Left renal cortex interstitium (tissue), 4 donors: ENCODE data around the gene GMPR2. TPM values are rescaled to one million over a fixed set of nuclear protein-coding genes. Genes with fewer than 3 reads are reported as not detected.

Experiments
- DNase-seq, 4 donors: peaks; one replicate each; pipeline ENCODE4 v3.0.0-alpha.2; 2013; ENCODE audit warnings: low read depth in 4 of 4, low spot score in 2 of 4, missing footprints in 1 of 4
- polyA plus RNA-seq, 4 donors: library from polyadenylated mRNA; unstranded; fragments of 120-200 nt; gene quantifications; one replicate each; pipeline ENCODE4 v1.2.1, GENCODE V29; 2013; ENCODE audit not compliant: insufficient read length in 4 of 4

Gene GMPR2
- polyA plus RNA-seq, 4 donors = 106 to 121 (median 117) TPM

DNA sequence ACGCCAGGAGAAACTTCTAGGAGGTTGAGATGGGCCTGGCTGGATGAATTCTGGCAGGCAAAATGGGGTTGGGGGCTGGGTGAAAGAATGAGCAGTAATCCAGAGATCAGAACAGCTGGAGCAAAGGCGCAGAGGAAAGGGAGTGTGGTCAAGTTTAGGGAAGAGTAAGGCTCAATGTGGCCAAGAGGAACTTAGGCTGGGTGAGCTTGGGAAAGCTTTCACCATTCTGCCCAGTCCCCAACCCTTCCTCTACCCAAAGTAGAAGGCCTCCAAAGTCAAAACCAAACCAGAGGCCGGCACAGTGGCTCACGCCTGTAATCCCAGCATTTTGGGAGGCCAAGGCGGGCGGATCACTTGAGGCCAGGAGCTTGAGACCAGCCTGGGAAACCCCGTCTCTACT is 48.9 kb downstream of the GMPR2 start:
- DNase-seq = no peak

DNA sequence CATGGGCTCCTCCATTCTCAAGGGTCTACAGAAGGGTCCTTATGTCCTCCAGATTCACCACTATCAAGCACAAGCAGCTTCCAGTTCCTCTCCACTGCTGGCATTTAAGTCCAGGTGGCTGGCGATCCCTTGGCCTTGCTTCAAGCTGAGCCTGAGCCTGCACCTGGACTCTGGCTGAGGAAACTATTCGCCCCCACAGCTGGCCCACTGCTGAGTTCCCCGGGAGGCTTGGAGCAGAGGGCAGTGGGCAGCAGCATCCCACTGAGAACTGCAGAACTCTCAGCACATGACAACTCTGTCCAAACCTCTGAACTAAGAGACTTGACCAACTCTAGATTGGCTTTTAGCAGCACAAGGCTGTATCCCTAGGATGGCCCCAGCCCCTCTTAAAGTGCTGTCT is 50.0 kb downstream of the GMPR2 start:
- DNase-seq = no peak

DNA sequence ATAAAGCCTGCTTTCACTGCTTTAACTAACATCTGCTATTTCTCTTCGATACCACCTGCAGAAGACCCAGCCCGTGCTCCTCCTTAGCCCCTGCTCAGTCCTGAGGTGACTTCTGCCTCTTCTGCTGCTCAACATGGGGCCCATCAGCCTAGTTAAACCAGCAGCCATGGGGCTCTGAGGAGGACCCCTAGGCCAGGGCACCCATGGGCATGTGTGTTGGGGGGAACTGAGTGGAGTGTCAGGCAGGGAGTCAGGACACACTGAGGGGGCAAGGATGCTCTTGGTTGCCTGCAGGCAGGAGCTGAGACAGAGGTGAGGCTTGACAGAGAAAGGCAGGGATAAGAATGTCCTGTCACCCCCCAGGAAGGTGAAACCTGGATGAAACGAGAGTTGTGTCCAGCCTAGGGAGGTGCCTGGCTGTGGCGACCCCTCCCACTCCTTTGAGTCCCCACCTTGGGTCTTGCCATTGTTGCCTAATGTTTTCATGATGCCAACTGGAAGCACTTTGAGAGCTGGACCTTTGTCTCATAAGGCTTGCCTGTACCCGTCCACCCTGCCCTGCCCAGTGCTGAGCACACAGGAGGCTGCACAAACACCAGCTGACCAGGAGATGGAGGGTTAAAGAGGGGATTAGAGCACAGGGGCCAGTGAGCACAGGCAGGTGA is 51.2 kb downstream of the GMPR2 start:
- DNase-seq = no peak

DNA sequence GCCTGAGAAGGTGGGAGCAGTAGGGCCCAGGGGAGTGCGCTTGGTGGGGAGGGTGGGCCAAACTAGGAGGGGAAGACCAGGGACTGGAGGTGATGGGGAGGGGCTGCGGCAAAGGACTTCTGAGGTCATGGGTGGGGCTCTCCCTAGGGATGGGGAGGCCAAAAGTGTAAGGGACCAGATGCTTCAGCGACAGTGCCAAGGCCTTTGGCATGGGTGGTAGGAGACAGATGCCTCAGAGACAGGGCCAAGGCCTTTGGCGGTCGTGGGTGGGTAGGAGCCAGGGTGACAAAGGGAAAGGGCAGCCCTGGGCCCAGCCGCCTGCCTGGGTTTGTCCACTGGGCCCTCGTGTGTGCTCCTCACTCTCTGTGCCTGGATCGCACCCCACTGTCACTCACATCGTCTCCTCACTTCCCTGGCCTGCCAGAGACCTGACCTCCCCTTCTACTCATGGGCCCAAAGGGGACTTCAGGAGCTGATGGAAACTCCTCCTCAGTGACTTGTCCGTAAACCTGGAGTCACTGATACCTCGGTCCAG is 51.8 kb downstream of the GMPR2 start:
- DNase-seq = no peak

DNA sequence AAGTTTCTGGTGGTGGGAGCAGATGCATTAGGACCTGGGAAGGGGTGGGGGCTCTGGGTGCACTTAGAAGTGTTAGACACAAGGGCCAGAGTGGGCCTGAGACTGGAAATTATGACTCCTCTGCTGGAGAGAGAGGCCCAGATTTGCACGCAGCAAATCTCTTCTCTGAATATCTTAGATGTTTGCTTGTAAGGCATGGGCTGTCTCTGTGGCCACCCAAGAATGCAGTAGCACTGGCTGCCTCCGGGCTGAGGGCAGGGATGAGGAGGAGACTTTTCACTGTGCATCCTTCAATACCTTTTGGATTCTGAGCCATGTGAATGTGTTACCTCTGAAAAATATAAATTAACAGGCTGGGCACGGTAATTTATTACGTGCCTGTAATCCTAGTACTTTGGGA is 52.6 kb downstream of the GMPR2 start:
- no peak for DNase-seq

DNA sequence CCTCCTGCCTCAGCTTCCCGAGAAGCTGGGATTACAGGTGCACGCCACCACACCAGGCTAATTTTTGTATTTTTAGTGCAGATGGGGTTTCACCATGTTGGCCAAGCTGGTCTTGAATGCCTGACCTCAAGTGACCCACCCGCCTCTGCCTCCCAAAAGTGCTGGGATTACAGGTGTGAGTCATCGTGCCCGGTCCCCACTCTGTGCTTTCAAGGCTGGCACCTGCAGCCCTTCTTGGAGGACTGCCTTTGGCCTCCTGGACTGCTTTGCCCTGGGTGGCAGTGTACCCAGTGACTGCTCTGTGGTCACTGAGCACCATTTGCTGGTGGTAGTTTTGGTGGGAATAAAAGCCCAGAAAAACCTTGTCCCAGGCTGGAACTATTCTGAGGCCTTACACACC is 54.3 kb downstream of the GMPR2 start:
- DNase-seq = no peak

Other genes with a start within 250 kb of the GMPR2 start
- gene DHRS4L2, start 244.0 kb upstream of the GMPR2 start, polyA plus RNA-seq = 10 to 100 TPM; 28.4 to 43.5 (median 36.9) TPM
- 1 to 10 TPM; 1.3 to 2.4 (median 1.7) TPM for gene CARMIL3, start 180.9 kb upstream of the GMPR2 start, polyA plus RNA-seq
- gene CPNE6, start 161.4 kb upstream of the GMPR2 start, polyA plus RNA-seq = under 1 TPM in 1 of 4 donors, not detected in 3; 0.11 TPM
- gene PCK2, start 138.6 kb upstream of the GMPR2 start, polyA plus RNA-seq = 10 to 100 TPM; 28.6 to 35.6 (median 30.8) TPM
- gene DCAF11, start 118.2 kb upstream of the GMPR2 start, polyA plus RNA-seq = 10 to 100 TPM; 77.2 to 88.6 (median 83.0) TPM
- gene NRL, start 118.0 kb upstream of the GMPR2 start, polyA plus RNA-seq = 1 to 10 TPM; 2.2 to 5.2 (median 3.0) TPM
- 1 to 10 TPM in 3 of 4 donors, under 1 TPM in 1; 0.48 to 2.2 (median 1.3) TPM for gene FITM1, start 102.3 kb upstream of the GMPR2 start, polyA plus RNA-seq
- gene PSME1, start 96.7 kb upstream of the GMPR2 start, polyA plus RNA-seq = 100 to 1,000 TPM; 185 to 235 (median 203) TPM
- gene EMC9, start 91.3 kb upstream of the GMPR2 start, polyA plus RNA-seq = 10 to 100 TPM; 12.3 to 29.3 (median 22.3) TPM
- 100 to 1,000 TPM; 150 to 177 (median 159) TPM for gene PSME2, start 86.3 kb upstream of the GMPR2 start, polyA plus RNA-seq
- 10 to 100 TPM; 43.6 to 60.2 (median 57.7) TPM for gene RNF31, start 85.4 kb upstream of the GMPR2 start, polyA plus RNA-seq
- gene IRF9, start 71.7 kb upstream of the GMPR2 start, polyA plus RNA-seq = 10 to 100 TPM; 52.3 to 68.0 (median 59.7) TPM
- 10 to 100 TPM; 46.0 to 93.7 (median 68.0) TPM for gene REC8, start 60.8 kb upstream of the GMPR2 start, polyA plus RNA-seq
- 10 to 100 TPM; 32.7 to 40.9 (median 37.0) TPM for gene IPO4, start 44.1 kb upstream of the GMPR2 start, polyA plus RNA-seq
- gene TM9SF1, start 37.5 kb upstream of the GMPR2 start, polyA plus RNA-seq = 10 to 100 TPM; 31.9 to 52.0 (median 43.9) TPM
- gene TSSK4, start 27.2 kb upstream of the GMPR2 start, polyA plus RNA-seq = 10 to 100 TPM in 2 of 4 donors, 1 to 10 TPM in 2; 3.1 to 13.9 (median 7.2) TPM
- gene CHMP4A, start 19.4 kb upstream of the GMPR2 start, polyA plus RNA-seq = 10 to 100 TPM; 43.3 to 76.6 (median 53.2) TPM
- gene MDP1, start 16.9 kb upstream of the GMPR2 start, polyA plus RNA-seq = 10 to 100 TPM; 10.2 to 18.0 (median 12.1) TPM
- 100 to 1,000 TPM; 206 to 248 (median 222) TPM for gene NEDD8, start 562 bp upstream of the GMPR2 start, polyA plus RNA-seq
- gene TINF2, start 9.7 kb downstream of the GMPR2 start, polyA plus RNA-seq = 10 to 100 TPM; 54.2 to 64.5 (median 57.8) TPM
- 1 to 10 TPM in 3 of 4 donors, under 1 TPM in 1; 0.92 to 4.5 (median 2.5) TPM for gene TGM1, start 30.2 kb downstream of the GMPR2 start, polyA plus RNA-seq
- gene RABGGTA, start 38.7 kb downstream of the GMPR2 start, polyA plus RNA-seq = 10 to 100 TPM; 18.0 to 31.1 (median 20.8) TPM
- gene DHRS1, start 66.9 kb downstream of the GMPR2 start, polyA plus RNA-seq = 10 to 100 TPM; 41.0 to 52.5 (median 49.9) TPM
- gene NOP9, start 66.9 kb downstream of the GMPR2 start, polyA plus RNA-seq = 10 to 100 TPM; 24.1 to 29.0 (median 26.9) TPM
- gene CIDEB, start 75.0 kb downstream of the GMPR2 start, polyA plus RNA-seq = 10 to 100 TPM; 22.4 to 25.3 (median 23.9) TPM
- gene LTB4R2, start 77.2 kb downstream of the GMPR2 start, polyA plus RNA-seq = 1 to 10 TPM; 1.6 to 5.6 (median 2.9) TPM
- gene LTB4R, start 78.6 kb downstream of the GMPR2 start, polyA plus RNA-seq = 1 to 10 TPM; 2.2 to 7.3 (median 5.0) TPM
- gene ADCY4, start 102.1 kb downstream of the GMPR2 start, polyA plus RNA-seq = 10 to 100 TPM; 15.8 to 26.6 (median 21.4) TPM
- 1 to 10 TPM; 2.6 to 4.4 (median 3.5) TPM for gene RIPK3, start 107.1 kb downstream of the GMPR2 start, polyA plus RNA-seq
- 10 to 100 TPM; 49.8 to 95.6 (median 72.3) TPM for gene NFATC4, start 135.3 kb downstream of the GMPR2 start, polyA plus RNA-seq
- 10 to 100 TPM; 47.9 to 53.0 (median 49.6) TPM for gene NYNRIN, start 166.1 kb downstream of the GMPR2 start, polyA plus RNA-seq
- gene CBLN3, start 196.7 kb downstream of the GMPR2 start, polyA plus RNA-seq = 1 to 10 TPM; 2.7 to 3.8 (median 3.2) TPM
- 10 to 100 TPM; 39.5 to 53.7 (median 46.6) TPM for gene KHNYN, start 197.0 kb downstream of the GMPR2 start, polyA plus RNA-seq
- 10 to 100 TPM; 49.6 to 92.1 (median 72.5) TPM for gene SDR39U1, start 209.8 kb downstream of the GMPR2 start, polyA plus RNA-seq